GM12878 (cell line): Measurements from ENCODE around the gene IGFALS.

ENCODE experiments used
- EZH2 ChIP-seq: IDR thresholded peaks from 2 replicates; pipeline ENCODE4 v1.6.1; 2012; ENCODE audit warnings: low read depth, mild to moderate bottlenecking, control low read depth, inconsistent platforms, low read length, borderline replicate concordance; ENCODE audit not compliant: control insufficient read depth
- POU2F2 ChIP-seq: IDR thresholded peaks from 3 replicates; pipeline ENCODE4 v1.6.1; 2011; ENCODE audit warnings: low read depth, mild to moderate bottlenecking, low read length, borderline replicate concordance

- TF ChIP-seq EZH2 (no peak), POU2F2 (no peak)
Measured at GRCh38 chr16:1800701-1801100, 7.2 kb upstream of the IGFALS start.
